ENCODE data around the gene MARVELD1.

MARVELD1 gene

GRCh38 chr10:97723001-97723400, 9.5 kb downstream of the MARVELD1 start:
- DNase-seq, result no peak

GRCh38 chr10:97724341-97724941, 10.9 kb downstream of the MARVELD1 start:
- no peak for DNase-seq

GRCh38 chr10:97726636-97727178, 13.2 kb downstream of the MARVELD1 start:
- no peak for DNase-seq

- DNase-seq, result no peak
Measured at GRCh38 chr10:97729014-97729413, 15.5 kb downstream of the MARVELD1 start.

GRCh38 chr10:97731346-97732051, 18.0 kb downstream of the MARVELD1 start:
- DNase-seq, result peak in 1 of 2 experiments; percentile 46

- DNase-seq, result no peak
Measured at GRCh38 chr10:97732052-97732359, 18.5 kb downstream of the MARVELD1 start.

- DNase-seq, result no peak
Measured at GRCh38 chr10:97733256-97733655, 19.7 kb downstream of the MARVELD1 start.

- DNase-seq, result no peak
Measured at GRCh38 chr10:97734021-97734420, 20.5 kb downstream of the MARVELD1 start.

GRCh38 chr10:97736403-97736901, 22.9 kb downstream of the MARVELD1 start:
- no peak for DNase-seq

GRCh38 chr10:97736902-97737769, 23.6 kb downstream of the MARVELD1 start, which contains the start of gene ZFYVE27:
Gene ZFYVE27 (plus strand): TSS chr10:97737128. CDS start chr10:97738478, 1,350 bp downstream.
- peak; percentile 59 to 82 for DNase-seq

GRCh38 chr10:97737770-97738265, 24.3 kb downstream of the MARVELD1 start:
- no peak for DNase-seq

GRCh38 chr10:97738616-97739015, 25.1 kb downstream of the MARVELD1 start:
- no peak for DNase-seq

GRCh38 chr10:97740613-97741012, 27.1 kb downstream of the MARVELD1 start:
- peak in 1 of 2 experiments; percentile 15 for DNase-seq

- no peak for DNase-seq
Measured at GRCh38 chr10:97743169-97743943, 29.8 kb downstream of the MARVELD1 start.

- DNase-seq, result no peak
Measured at GRCh38 chr10:97744405-97745035, 31.0 kb downstream of the MARVELD1 start.

GRCh38 chr10:97747573-97747972, 34.0 kb downstream of the MARVELD1 start:
- DNase-seq, result no peak

- no peak for DNase-seq
Measured at GRCh38 chr10:97748116-97748515, 34.6 kb downstream of the MARVELD1 start.

GRCh38 chr10:97752956-97753355, 39.4 kb downstream of the MARVELD1 start:
- DNase-seq, result no peak

- no peak for DNase-seq
Measured at GRCh38 chr10:97754726-97755125, 41.2 kb downstream of the MARVELD1 start.

- no peak for DNase-seq
Measured at GRCh38 chr10:97755718-97756117, 42.2 kb downstream of the MARVELD1 start.

- DNase-seq, result no peak
Measured at GRCh38 chr10:97757471-97757870, 43.9 kb downstream of the MARVELD1 start.

Measured in NCI-H524 (cell line).